GM10266 (cell line): Measurements from ENCODE around the gene SIT1.

Source experiments
- DNase-seq: peaks from one replicate; pipeline ENCODE4 v3.0.0; 2012; ENCODE audit errors: extremely low spot score
- CTCF ChIP-seq: IDR thresholded peaks from 2 replicates; pipeline ENCODE4 v1.5.1; 2012; ENCODE audit warnings: mild to moderate bottlenecking, low read depth; ENCODE audit not compliant: control insufficient read depth, insufficient read depth; ENCODE audit errors: missing control alignments

Gene SIT1

DNA sequence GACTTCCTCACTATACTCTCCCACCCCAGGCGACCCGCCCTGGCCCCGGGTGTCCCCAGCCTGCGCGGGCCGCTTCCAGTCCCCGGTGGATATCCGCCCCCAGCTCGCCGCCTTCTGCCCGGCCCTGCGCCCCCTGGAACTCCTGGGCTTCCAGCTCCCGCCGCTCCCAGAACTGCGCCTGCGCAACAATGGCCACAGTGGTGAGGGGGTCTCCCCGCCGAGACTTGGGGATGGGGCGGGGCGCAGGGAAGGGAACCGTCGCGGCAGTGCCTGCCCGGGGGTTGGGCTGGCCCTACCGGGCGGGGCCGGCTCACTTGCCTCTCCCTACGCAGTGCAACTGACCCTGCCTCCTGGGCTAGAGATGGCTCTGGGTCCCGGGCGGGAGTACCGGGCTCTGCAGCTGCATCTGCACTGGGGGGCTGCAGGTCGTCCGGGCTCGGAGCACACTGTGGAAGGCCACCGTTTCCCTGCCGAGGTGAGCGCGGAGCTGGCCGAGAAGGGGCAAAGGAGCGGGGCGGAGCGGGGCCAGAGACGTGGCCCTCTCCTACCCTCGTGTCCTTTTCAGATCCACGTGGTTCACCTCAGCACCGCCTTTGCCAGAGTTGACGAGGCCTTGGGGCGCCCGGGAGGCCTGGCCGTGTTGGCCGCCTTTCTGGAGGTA, 25.1 kb upstream of the SIT1 start:
- DNase-seq: peak; percentile 76
- TF ChIP-seq CTCF: no peak

GRCh38 chr9:35675204-35675603, 24.5 kb upstream of the SIT1 start:
- DNase-seq: no peak
- no peak for TF ChIP-seq CTCF

DNA sequence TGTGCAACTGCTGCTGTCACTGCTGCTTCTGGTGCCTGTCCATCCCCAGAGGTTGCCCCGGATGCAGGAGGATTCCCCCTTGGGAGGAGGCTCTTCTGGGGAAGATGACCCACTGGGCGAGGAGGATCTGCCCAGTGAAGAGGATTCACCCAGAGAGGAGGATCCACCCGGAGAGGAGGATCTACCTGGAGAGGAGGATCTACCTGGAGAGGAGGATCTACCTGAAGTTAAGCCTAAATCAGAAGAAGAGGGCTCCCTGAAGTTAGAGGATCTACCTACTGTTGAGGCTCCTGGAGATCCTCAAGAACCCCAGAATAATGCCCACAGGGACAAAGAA, 23.3 kb upstream of the SIT1 start:
- no peak for TF ChIP-seq CTCF
- DNase-seq: no peak

DNA sequence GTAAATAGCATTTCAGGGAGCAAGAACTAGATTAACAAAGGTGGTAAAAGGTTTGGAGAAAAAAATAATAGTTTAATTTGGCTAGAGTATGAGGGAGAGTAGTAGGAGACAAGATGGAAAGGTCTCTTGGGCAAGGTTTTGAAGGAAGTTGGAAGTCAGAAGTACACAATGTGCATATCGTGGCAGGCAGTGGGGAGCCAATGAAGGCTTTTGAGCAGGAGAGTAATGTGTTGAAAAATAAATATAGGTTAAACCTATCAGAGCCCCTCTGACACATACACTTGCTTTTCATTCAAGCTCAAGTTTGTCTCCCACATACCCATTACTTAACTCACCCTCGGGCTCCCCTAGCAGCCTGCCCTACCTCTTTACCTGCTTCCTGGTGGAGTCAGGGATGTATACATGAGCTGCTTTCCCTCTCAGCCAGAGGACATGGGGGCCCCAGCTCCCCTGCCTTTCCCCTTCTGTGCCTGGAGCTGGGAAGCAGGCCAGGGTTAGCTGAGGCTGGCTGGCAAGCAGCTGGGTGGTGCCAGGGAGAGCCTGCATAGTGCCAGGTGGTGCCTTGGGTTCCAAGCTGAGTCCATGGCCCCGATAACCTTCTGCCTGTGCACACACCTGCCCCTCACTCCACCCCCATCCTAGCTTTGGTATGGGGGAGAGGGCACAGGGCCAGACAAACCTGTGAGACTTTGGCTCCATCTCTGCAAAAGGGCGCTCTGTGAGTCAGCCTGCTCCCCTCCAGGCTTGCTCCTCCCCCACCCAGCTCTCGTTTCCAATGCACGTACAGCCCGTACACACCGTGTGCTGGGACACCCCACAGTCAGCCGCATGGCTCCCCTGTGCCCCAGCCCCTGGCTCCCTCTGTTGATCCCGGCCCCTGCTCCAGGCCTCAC, 22.6 kb upstream of the SIT1 start, which contains the start of gene CA9:
TSS of gene CA9 (plus strand) at position 797 of the 893 bp plus-strand sequence. CDS start at position 829, 32 bp downstream.
- TF ChIP-seq CTCF: no peak
- no peak for DNase-seq

- DNase-seq: no peak
- TF ChIP-seq CTCF: no peak
Measured at GRCh38 chr9:35669331-35670145, 18.8 kb upstream of the SIT1 start.

GRCh38 chr9:35667939-35668338, 17.2 kb upstream of the SIT1 start:
- no peak for TF ChIP-seq CTCF
- no peak for DNase-seq
